Stimulated activated CD8-positive, alpha-beta memory T cell treated with anti-CD3 and anti-CD28 coated beads, Interleukin-12 subunit alpha, Interleukin-12 subunit beta, amount 100 ng/mL, for 4 hours (primary cell): ENCODE data around the gene SLC16A12.
"Not testable (repeated sequence)": the region's sequence is repeated elsewhere in the genome, so short reads cannot be mapped to it uniquely, and the experiment has no call there.

ENCODE experiments used
- DNase-seq: peaks from one replicate; pipeline ENCODE4 v3.0.0-alpha.2; 2020; ENCODE audit warnings: low read depth

SLC16A12 gene

DNA sequence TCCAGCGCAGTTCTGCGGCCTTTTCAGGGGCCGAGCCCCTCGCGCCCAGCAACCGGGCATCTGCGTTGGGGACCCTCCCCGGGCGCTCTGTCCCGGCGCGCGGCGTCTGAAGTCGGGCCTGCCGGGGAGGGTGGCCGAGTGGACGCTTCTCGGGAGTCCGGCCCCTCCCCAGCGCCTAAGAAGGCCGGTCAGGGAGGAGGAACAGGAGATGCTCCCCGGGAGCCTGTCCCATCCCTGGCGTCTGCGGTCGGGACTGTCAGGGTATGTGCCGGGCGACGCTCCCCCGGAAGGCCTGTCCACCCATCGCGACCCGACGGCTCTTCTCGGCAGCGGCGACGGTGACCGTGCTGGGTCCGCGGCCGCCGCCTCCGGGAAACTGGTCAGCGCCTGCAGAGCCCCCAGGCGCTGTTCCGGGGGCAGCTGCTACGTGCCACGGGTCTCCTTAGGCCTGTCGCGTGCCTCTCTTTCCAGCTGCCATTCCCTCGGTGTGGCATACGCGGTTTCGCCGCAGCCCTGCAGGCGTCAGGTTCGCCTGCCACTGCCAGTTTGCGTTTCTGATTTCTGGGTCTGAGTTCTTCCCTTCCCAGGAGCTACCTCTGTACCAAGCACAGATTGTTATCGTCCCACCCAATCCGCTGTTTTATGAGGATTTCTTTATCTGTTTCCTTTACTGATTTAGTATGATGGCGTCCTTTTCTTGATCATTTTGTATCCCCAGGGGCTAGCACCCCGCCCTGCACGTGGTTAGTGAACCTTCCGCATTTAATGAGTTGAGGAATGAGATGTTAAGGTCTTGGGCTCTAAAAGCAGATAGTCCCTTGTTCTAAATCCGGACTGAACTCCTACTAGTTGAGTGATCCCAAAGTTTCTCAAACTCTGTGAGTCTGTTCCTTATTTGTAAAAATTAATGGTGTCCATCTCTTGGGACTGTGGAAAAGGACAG lies 120.2 kb downstream of the SLC16A12 start:
- DNase-seq: peak; percentile 10

- DNase-seq: peak; percentile 53
Observed at GRCh38 chr10:89414146-89414878, 121.1 kb downstream of the SLC16A12 start, which contains the start of gene IFIT5. TSS of gene IFIT5 (plus strand) at chr10:89414568. CDS start at chr10:89414799, 231 bp downstream.

DNA sequence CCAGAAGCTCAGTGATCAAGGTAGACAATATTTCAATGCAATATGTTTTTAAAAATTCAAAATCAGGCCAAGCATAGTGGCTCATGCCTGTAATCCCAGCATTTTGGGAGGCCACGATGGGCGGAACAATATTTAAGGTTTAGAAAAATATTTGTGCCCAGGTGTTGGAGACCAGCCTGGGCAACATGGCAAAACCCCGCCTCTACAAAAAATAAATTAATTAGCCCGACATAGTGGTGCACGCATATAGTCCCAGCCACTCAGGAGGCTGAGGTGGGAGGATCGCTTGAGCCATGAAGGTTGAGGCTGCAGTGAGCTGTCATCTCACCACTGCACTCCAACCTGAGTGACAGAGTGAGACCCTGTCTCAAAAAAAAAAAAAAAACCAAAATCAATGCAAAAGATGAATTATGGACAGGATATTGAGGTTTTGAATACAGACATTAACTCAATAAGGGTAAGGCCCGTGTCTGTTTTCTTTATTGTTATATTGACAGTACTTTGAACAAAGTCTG lies 121.9 kb downstream of the SLC16A12 start:
- no peak for DNase-seq

DNA sequence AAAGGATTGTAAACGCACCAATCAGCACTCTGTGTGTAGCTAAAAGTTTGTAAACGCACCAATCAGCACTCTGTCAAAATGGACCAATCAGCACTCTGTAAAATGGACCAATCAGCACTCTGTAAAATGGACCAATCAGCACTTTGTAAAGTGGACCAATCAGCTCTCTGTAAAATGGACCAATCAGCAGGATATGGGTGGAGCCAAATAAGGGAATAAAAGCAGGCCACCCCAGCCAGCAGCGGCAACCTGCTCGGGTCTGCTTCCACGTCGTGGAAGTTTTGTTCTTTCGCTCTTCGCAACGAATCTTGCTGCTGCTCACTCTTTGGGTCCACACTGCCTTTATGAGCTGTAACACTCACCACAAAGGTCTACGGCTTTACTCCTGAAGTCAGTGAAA lies 123.1 kb downstream of the SLC16A12 start:
- not testable (repeated sequence) for DNase-seq

- DNase-seq: not testable (repeated sequence)
Observed at GRCh38 chr10:89411135-89411534, 124.3 kb downstream of the SLC16A12 start.

DNA sequence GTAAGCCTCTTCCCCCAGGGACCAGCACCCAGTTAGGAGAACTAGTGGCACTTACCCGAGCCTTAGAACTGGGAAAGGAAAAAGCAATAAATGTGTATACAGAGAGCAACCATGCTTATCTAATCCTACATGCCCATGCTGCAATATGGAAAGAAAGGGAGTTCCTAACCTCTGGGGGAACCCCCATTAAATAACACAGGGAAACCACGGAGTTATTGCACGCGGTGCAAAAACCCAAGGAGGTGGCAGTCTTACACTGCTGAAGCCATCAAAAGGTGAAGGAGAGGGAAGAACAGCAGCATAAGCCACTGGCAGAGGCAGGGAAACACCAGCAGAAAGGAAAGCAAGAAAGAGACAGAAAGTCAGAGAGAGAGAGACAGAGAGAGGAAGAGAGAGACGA lies 124.8 kb downstream of the SLC16A12 start:
- not testable (repeated sequence) for DNase-seq

DNA sequence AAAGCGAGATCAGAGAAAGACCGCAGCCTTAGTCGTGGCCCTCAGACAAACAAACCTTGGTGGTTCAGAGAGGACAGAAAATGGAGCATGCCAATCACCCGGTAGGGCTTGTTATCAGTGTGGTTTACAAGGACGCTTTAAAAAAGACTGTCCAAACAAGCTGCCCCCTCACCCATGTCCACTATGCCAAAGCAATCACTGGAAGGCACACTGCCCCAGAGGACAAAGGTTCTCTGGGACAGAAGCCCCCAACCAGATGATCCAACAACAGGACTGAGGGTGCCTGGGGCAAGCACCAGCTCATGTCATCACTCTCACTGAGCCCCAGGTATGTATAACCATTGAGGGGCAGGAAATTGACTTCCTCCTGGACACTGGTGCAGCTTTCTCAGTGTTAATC lies 126.1 kb downstream of the SLC16A12 start:
- not testable (repeated sequence) for DNase-seq

- not testable (repeated sequence) for DNase-seq
Observed at GRCh38 chr10:89407792-89408191, 127.6 kb downstream of the SLC16A12 start.

GRCh38 chr10:89406178-89406577 lies 129.2 kb downstream of the SLC16A12 start:
- DNase-seq: not testable (repeated sequence)

DNA sequence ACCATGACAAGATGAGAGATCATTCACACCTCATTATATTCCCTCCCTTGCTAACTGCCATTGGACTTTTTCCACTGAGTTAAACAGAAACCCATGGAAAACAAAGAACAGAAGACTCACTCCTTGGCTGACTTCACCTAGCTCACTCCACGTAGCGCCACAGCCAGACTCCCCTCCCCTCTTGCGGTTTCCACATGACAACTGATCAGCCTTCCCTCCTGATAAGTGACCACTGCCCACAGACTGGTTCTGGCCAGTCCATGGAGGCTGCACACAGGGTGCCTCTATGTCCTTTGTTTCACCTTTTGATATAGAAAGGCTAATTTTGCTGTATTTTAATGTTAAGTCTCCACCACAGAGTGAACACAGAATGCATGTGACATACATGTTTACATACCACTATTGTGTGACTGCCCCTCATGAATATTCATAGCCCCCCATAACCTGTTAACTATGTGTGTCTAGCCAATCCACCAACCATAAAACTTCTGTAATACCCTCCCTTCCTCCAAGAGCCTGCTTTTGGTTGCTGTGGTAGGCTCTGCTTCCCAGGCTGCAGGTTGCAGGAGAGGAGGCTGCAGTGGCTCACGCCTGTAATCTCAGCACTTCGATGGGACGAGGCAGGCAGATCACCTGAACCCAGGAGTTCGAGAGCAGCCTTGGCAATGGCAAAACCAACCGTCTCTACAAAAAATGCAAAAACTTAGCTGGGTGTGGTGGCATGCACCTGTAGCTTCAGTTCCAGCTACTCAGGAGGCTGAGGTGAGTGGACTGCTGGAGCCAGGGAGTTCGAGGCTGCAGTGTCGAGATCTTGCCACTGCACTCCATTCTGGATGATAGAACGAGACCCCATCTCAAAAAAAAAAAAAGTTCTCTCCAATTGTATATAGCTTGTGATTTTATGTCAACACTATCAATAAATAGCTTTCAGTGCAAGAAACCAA lies 131.0 kb downstream of the SLC16A12 start:
- DNase-seq: no peak

DNA sequence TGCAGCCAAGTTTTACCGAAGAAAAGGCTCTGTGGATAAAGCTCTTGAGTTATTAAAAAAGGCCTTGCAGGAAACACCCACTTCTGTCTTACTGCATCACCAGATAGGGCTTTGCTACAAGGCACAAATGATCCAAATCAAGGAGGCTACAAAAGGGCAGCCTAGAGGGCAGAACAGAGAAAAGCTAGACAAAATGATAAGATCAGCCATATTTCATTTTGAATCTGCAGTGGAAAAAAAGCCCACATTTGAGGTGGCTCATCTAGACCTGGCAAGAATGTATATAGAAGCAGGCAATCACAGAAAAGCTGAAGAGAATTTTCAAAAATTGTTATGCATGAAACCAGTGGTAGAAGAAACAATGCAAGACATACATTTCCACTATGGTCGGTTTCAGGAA lies 132.4 kb downstream of the SLC16A12 start:
- no peak for DNase-seq

DNA sequence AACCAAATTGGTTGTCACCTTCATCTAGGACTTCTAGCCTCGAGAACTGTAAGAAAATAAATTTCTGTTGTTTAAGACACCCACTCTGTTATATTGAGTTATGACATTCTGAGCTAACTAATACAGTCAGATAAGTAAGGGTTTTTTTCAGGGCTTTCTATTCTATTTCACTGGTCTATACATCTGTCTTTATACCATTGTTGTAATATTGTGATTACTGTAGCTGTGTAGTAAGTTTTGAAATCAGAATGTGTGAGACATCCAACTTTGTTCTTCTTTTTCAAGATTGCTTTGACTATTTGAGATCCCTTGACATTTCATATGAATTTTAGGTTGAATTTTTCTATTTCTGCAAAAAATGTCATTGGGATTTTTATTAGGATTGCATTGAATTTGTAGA lies 135.4 kb downstream of the SLC16A12 start:
- no peak for DNase-seq

- DNase-seq: no peak
Observed at GRCh38 chr10:89398003-89398749, 137.2 kb downstream of the SLC16A12 start.

GRCh38 chr10:89395141-89395540 lies 140.3 kb downstream of the SLC16A12 start:
- DNase-seq: no peak

- no peak for DNase-seq
Observed at GRCh38 chr10:89393898-89394297, 141.5 kb downstream of the SLC16A12 start.

GRCh38 chr10:89392974-89393373 lies 142.4 kb downstream of the SLC16A12 start:
- no peak for DNase-seq

DNA sequence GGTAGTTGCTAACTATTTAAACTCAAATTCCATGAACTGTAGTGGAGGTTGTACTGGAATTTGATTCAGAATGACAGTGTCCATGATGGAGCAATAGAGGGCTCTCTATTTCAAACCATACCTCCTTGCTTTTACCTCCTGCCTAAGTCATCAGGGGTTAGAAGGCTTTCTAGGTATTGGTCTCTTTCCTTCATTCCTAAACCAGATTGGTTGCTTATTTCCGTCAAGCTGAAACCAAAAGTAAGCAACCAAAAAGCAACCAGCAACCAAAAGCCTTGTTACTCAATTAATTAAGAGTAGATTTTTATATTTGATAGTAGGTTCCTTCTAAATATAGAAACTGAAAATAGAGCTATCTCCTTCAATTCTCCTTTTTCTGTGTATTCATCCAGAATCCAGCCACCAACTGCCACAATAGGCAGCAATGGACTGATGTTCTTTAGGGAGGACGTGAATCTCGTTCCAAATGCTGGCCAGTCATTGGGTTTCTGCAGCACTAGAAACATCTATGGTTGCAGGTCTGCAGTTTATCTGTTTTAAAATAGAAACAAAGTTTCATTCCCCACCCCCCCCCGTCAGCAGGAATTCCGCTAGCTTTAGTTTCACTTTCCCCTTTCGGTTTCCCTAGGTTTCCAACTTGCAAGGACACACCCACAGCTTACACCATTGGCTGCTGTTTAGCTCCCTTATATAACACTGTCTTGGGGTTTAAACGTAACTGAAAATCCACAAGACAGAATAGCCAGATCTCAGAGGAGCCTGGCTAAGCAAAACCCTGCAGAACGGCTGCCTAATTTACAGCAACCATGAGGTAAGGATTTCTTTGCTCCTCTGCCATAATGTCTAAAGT lies 143.3 kb downstream of the SLC16A12 start, which contains the start of gene IFIT1:
IFIT1 (plus strand) TSS at position 717 of the 850 bp plus-strand sequence; CDS start at position 807, 90 bp downstream.
- no peak for DNase-seq

DNA sequence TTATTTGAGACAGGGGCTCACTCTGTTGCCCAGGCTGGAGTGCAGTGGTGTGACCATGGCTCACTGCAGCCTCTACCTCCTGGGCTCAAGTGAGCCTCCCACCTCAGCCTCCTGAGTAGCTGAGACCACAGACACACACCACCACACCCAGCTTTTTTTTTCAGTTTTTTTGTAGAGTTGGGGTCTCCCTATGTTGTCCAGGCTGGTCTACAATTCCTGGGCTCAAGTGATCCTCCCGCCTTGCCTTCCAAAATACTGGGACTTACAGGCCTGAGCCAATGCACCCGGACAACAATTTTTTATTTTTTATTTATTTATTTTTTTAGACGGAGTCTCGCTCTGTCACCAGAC lies 144.2 kb downstream of the SLC16A12 start:
- DNase-seq: not testable (repeated sequence)

- DNase-seq: no peak
Observed at GRCh38 chr10:89390476-89391225, 144.7 kb downstream of the SLC16A12 start.
